Measurements from ENCODE around the gene ABCA7. TPM values are rescaled to one million over a fixed set of nuclear protein-coding genes. Genes with fewer than 3 reads are reported as not detected.

Gene ABCA7
- total RNA-seq, 3 donors from 2014 or later (not counting 1 experiment from before 2014, with no cell fraction given): 73.3 to 149 (median 121) TPM

GRCh38 chr19:993361-993830 is 46.5 kb upstream of the ABCA7 start:
- no peak overlapping the region for H3K27ac ChIP-seq (ENCODE audit: low read length)
- H3K4me3 ChIP-seq (ENCODE audit: low read length): no peak overlapping the region
- DNase-seq (no peak), ATAC-seq (no peak)
- peaks cover 4% of the 10 kb centered on the region for H3K36me3 ChIP-seq (ENCODE audit: control insufficient read depth, insufficient read depth, low read length)
- Mint-ChIP-seq H3K4me3 (no peak overlapping the region), H3K27me3 (ENCODE audit: low read depth in 2 of 2) (peaks cover 0 to 9% of the 10 kb centered on the region in 2 donors), H3K9me3 (no peaks in the 10 kb centered on the region), H3K27ac (no peak overlapping the region), H3K4me1 (peaks cover 7 to 17% of the 10 kb centered on the region in 2 donors), H3K36me3 (no peaks in the 10 kb centered on the region)
- TF ChIP-seq, protein P1, sequence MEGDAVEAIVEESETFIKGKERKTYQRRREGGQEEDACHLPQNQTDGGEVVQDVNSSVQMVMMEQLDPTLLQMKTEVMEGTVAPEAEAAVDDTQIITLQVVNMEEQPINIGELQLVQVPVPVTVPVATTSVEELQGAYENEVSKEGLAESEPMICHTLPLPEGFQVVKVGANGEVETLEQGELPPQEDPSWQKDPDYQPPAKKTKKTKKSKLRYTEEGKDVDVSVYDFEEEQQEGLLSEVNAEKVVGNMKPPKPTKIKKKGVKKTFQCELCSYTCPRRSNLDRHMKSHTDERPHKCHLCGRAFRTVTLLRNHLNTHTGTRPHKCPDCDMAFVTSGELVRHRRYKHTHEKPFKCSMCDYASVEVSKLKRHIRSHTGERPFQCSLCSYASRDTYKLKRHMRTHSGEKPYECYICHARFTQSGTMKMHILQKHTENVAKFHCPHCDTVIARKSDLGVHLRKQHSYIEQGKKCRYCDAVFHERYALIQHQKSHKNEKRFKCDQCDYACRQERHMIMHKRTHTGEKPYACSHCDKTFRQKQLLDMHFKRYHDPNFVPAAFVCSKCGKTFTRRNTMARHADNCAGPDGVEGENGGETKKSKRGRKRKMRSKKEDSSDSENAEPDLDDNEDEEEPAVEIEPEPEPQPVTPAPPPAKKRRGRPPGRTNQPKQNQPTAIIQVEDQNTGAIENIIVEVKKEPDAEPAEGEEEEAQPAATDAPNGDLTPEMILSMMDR (IDR thresholded peaks at IDR 0.05): no peak
- WGBS (ENCODE audit: insufficient coverage): 96% methylated on average over 17 of the region's 17 CpGs
- H3K27me3 ChIP-seq (ENCODE audit: control insufficient read depth, insufficient read depth, low read length): peaks cover 8% of the 10 kb centered on the region
- peaks cover 32% of the 10 kb centered on the region for H3K4me1 ChIP-seq (ENCODE audit: control insufficient read depth, insufficient read depth, low read length)
- intact Hi-C loops (cut with micrococcal nuclease): no loop called here
- no peaks in the 10 kb centered on the region for H3K9me3 ChIP-seq (ENCODE audit: control insufficient read depth, insufficient read depth, low read length)

DNA sequence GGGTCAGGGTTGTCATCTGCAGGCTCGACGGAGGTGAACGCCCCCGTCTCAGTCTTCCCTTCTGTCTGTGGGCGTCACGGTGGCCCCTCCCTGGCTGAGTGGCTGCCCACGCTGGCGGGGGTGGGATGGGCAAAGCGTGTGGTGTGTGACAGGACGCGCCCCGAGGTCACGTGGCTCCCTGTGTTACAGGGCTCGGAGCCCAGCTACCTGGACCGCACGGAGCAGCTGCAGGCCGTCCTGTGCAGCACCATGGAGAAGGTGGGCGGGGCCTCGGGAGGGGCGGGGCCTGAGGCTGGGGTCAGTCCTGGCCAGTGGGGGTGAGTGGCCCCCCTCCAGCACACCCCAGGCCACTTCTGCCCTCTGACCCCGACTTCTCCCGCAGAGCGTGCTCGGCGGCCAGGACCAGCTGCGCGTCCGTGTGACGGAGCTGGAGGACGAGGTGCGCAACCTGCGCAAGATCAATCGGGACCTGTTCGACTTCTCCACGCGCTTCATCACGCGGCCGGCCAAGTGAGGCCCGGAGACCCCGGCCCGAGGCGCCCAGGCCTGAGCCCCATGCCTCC is 46.0 kb upstream of the ABCA7 start:
- Histone ChIP-seq H3K36me3 (ENCODE audit: control insufficient read depth, insufficient read depth, low read length) (peaks cover 4% of the 10 kb centered on the region), H3K4me1 (ENCODE audit: control insufficient read depth, insufficient read depth, low read length) (peaks cover 27% of the 10 kb centered on the region), H3K27ac (ENCODE audit: low read length) (no peak overlapping the region), H3K27me3 (ENCODE audit: control insufficient read depth, insufficient read depth, low read length) (peaks cover 10% of the 10 kb centered on the region), H3K9me3 (ENCODE audit: control insufficient read depth, insufficient read depth, low read length) (no peaks in the 10 kb centered on the region), H3K4me3 (ENCODE audit: low read length) (no peak overlapping the region)
- Mint-ChIP-seq H3K27ac (no peak overlapping the region), H3K4me1 (peaks cover 7 to 13% of the 10 kb centered on the region in 2 donors), H3K9me3 (no peaks in the 10 kb centered on the region), H3K4me3 (no peak overlapping the region), H3K36me3 (no peaks in the 10 kb centered on the region), H3K27me3 (ENCODE audit: low read depth in 2 of 2) (peaks cover 3 to 12% of the 10 kb centered on the region in 2 donors)
- no peak for DNase-seq
- WGBS (ENCODE audit: insufficient coverage): 91% methylated on average over 43 of the region's 43 CpGs
- ATAC-seq: no peak
- intact Hi-C loops (cut with micrococcal nuclease): no loop called here
- TF ChIP-seq, protein P1 (IDR thresholded peaks at IDR 0.05): no peak

- no peak overlapping the region for H3K4me3 ChIP-seq (ENCODE audit: low read length)
- H3K27me3 ChIP-seq (ENCODE audit: control insufficient read depth, insufficient read depth, low read length): peaks cover 15% of the 10 kb centered on the region
- TF ChIP-seq, protein P1 (IDR thresholded peaks at IDR 0.05): no peak
- H3K4me3 Mint-ChIP-seq: no peak overlapping the region
- no peaks in the 10 kb centered on the region for H3K9me3 ChIP-seq (ENCODE audit: control insufficient read depth, insufficient read depth, low read length)
- no peak for DNase-seq
- 95% methylated on average over 18 of the region's 18 CpGs for WGBS (ENCODE audit: insufficient coverage)
- H3K27me3 Mint-ChIP-seq (ENCODE audit: low read depth in 2 of 2): peaks cover 9 to 18% of the 10 kb centered on the region in 2 donors
- ATAC-seq: no peak
- H3K27ac Mint-ChIP-seq: no peak overlapping the region
- no peaks in the 10 kb centered on the region for H3K9me3 Mint-ChIP-seq
- H3K27ac ChIP-seq (ENCODE audit: low read length): no peak overlapping the region
- H3K36me3 ChIP-seq (ENCODE audit: control insufficient read depth, insufficient read depth, low read length): peaks cover 4% of the 10 kb centered on the region
- peaks cover 21% of the 10 kb centered on the region for H3K4me1 ChIP-seq (ENCODE audit: control insufficient read depth, insufficient read depth, low read length)
- no peaks in the 10 kb centered on the region for H3K36me3 Mint-ChIP-seq
- H3K4me1 Mint-ChIP-seq: peaks cover 7 to 13% of the 10 kb centered on the region in 2 donors
- intact Hi-C loops (cut with micrococcal nuclease): no loop called here
These were observed 45.4 kb upstream of the ABCA7 start for GRCh38 chr19:994516-994915.
